GM21381 (cell line): ENCODE data around the gene ATP1B3.
"Not testable (repeated sequence)": the region's sequence is repeated elsewhere in the genome, so short reads cannot be mapped to it uniquely, and the experiment has no call there.

Experiments
- ATAC-seq: cut with Tn5 transposase; IDR thresholded peaks from one replicate; pipeline ENCODE4 v1.9.1; 2021; ENCODE audit warnings: mild to moderate bottlenecking, moderate library complexity; ENCODE audit not compliant: unreplicated experiment

Gene ATP1B3

GRCh38 chr3:141941093-141941492 lies 64.7 kb downstream of the ATP1B3 start:
- no peak for ATAC-seq

GRCh38 chr3:141942006-141942405 lies 65.6 kb downstream of the ATP1B3 start:
- ATAC-seq: no peak

- ATAC-seq: no peak
Measured at GRCh38 chr3:141945726-141946485, 69.5 kb downstream of the ATP1B3 start.

- no peak for ATAC-seq
Measured at GRCh38 chr3:141949399-141949798, 73.0 kb downstream of the ATP1B3 start.

- no peak for ATAC-seq
Measured at GRCh38 chr3:141949972-141950371, 73.5 kb downstream of the ATP1B3 start.

GRCh38 chr3:141950572-141951493 lies 74.4 kb downstream of the ATP1B3 start:
- no peak for ATAC-seq

GRCh38 chr3:141952611-141953010 lies 76.2 kb downstream of the ATP1B3 start:
- ATAC-seq: no peak

- ATAC-seq: no peak
Measured at GRCh38 chr3:141955175-141955574, 78.7 kb downstream of the ATP1B3 start.

GRCh38 chr3:141959589-141960554 lies 83.4 kb downstream of the ATP1B3 start:
- no peak for ATAC-seq

- ATAC-seq: no peak
Measured at GRCh38 chr3:141960731-141961130, 84.3 kb downstream of the ATP1B3 start.

- no peak for ATAC-seq
Measured at GRCh38 chr3:141963301-141963700, 86.9 kb downstream of the ATP1B3 start.

- no peak for ATAC-seq
Measured at GRCh38 chr3:141965471-141965870, 89.0 kb downstream of the ATP1B3 start.

GRCh38 chr3:141969711-141970110 lies 93.3 kb downstream of the ATP1B3 start:
- ATAC-seq: no peak

GRCh38 chr3:141971571-141971970 lies 95.1 kb downstream of the ATP1B3 start:
- no peak for ATAC-seq

- ATAC-seq: no peak
Measured at GRCh38 chr3:141972399-141972798, 96.0 kb downstream of the ATP1B3 start.

- ATAC-seq: not testable (repeated sequence)
Measured at GRCh38 chr3:141974777-141975176, 98.3 kb downstream of the ATP1B3 start.
